ENCODE results near the gene MEGF8. TPM values are rescaled to one million over a fixed set of nuclear protein-coding genes. Genes with fewer than 3 reads are reported as not detected.
A peak's percentile ranks its signal among the peaks of the same experiment; 100 is the strongest.

MEGF8 gene
- total and polyA plus RNA-seq, 12 donors, result 7.2 to 51.9 (median 29.7) TPM

DNA sequence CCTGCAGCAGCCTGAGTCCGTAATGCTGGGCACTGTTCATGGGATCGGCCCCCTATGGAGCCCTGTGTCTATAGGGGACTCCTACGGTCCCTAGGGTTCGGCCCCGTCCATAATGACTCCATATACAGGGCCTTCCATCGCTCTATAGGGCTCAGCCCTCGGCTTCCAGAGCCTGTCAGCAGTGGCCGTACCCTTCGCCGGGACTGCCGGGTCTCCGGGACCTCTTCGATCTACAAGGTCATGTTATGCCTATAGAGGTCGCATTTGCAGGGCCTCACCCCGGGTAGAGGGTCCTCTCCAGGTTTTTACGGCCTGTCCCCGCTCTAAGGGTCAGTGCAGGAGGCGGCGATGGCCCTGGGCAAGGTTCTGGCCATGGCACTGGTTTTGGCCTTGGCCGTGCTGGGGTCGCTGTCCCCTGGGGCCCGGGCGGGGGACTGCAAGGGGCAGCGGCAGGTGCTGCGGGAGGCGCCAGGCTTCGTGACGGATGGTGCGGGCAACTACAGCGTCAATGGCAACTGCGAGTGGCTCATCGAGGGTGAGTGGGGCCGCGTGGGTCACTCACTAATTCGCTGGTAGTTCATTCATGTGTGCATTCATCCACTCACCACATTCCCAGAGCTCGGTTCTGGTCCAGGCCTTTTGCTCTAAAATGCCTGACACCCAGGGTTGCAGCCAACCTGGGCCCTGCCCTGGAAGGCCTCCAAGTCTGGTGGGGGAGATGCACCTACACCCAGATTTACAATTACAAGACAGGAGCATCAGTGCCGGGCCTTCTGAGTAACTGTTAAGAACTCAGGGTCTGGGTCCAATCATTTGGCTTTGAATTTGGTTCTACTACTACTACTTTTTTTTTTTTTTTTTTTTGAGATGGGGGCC is 699 bp downstream of the MEGF8 start:
- WGBS, 4 donors, result 4 to 14% (median 6%) methylated on average over 4 to 37 of the region's 37 CpGs
- H3K36me3 ChIP-seq (replicated peaks in 1 of 2), result no peaks in the 10 kb centered on the region
- DNase-seq, result peak in 6 of 7 donors; percentile 31 to 63 (median 38)
- peaks cover 14 to 22% of the 10 kb centered on the region in 2 donors for H3K4me1 ChIP-seq (replicated peaks in 1 of 2)
- TF ChIP-seq, protein P1, sequence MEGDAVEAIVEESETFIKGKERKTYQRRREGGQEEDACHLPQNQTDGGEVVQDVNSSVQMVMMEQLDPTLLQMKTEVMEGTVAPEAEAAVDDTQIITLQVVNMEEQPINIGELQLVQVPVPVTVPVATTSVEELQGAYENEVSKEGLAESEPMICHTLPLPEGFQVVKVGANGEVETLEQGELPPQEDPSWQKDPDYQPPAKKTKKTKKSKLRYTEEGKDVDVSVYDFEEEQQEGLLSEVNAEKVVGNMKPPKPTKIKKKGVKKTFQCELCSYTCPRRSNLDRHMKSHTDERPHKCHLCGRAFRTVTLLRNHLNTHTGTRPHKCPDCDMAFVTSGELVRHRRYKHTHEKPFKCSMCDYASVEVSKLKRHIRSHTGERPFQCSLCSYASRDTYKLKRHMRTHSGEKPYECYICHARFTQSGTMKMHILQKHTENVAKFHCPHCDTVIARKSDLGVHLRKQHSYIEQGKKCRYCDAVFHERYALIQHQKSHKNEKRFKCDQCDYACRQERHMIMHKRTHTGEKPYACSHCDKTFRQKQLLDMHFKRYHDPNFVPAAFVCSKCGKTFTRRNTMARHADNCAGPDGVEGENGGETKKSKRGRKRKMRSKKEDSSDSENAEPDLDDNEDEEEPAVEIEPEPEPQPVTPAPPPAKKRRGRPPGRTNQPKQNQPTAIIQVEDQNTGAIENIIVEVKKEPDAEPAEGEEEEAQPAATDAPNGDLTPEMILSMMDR (IDR thresholded peaks at IDR 0.05), result peak in 1 of 6 experiments; percentile 21
- no peak for TF ChIP-seq POLR2A (IDR thresholded peaks at IDR 0.05)
- no peaks in the 10 kb centered on the region for H3K9me3 ChIP-seq (replicated peaks in 1 of 3)
- peaks cover 16% of the 10 kb centered on the region for H3K27me3 ChIP-seq
- H3K27ac ChIP-seq, result peak overlapping the region in 3 of 5 donors; percentile 64 to 78 (median 65)
- H3K4me3 ChIP-seq, result peak overlapping the region; percentile 52 to 91 (median 76)
- intact Hi-C loops (cut with DNase I), result loop anchor here in 1 of 2 donors (10.0 kb wide), 1 partner anchor 191 kb away; the partner anchor contains the start of gene POU2F2

DNA sequence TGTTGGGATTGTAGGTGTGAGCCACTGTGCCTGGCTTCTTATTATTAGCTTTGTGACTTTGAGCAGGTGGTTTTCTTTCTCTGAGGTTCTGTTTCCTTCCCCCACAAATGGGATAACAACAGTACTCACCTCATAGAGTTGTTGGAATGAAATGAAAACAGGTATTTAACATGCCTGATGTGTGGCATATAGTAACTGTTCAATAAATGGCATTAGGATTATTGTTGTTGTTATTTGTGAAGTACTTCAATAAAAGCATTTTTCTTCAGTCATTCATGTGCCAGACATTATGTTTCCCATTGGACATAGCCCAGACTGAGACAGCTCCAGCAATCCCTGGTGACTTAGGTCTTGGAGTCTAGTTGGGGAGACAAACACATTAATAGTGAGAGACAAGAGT is 1.5 kb downstream of the MEGF8 start:
- peak overlapping the region in 1 of 4 donors; percentile 91 for H3K4me3 ChIP-seq
- H3K27me3 ChIP-seq, result peaks cover 16% of the 10 kb centered on the region
- intact Hi-C loops (cut with DNase I), result loop anchor here in 1 of 2 donors (10.0 kb wide), 1 partner anchor 192 kb away; the partner anchor contains the start of gene POU2F2
- no peak overlapping the region for H3K27ac ChIP-seq
- no peaks in the 10 kb centered on the region for H3K9me3 ChIP-seq (replicated peaks in 1 of 3)
- no peaks in the 10 kb centered on the region for H3K36me3 ChIP-seq (replicated peaks in 1 of 2)
- peaks cover 14 to 22% of the 10 kb centered on the region in 2 donors for H3K4me1 ChIP-seq (replicated peaks in 1 of 2)
- DNase-seq, result no peak
- TF ChIP-seq, protein P1 (IDR thresholded peaks at IDR 0.05), result no peak
- no peak for TF ChIP-seq POLR2A (IDR thresholded peaks at IDR 0.05)

DNA sequence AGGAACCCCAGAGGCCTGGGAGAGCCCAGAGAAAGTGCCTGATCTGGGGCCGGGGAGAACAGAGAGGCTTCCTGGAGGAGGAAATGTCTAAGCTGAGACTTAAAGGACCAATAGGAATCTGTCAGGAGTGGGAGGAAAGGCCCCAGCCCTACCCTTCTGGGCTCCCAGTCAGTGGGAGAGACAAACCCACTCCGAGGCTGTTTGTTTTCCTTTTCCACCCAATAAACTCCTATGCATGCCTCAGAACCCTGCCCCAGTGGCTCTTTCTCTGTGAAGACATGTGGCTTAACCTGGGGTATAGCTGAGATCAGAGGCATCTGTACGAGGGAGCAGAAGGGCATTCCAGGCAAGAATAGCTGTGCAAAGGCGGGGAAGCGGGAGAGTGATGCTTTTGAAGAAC is 1.9 kb downstream of the MEGF8 start:
- H3K27ac ChIP-seq, result no peak overlapping the region
- H3K4me1 ChIP-seq (replicated peaks in 1 of 2), result peaks cover 14 to 22% of the 10 kb centered on the region in 2 donors
- intact Hi-C loops (cut with DNase I), result loop anchor here in 1 of 2 donors (10.0 kb wide), 1 partner anchor 193 kb away; the partner anchor contains the start of gene POU2F2
- no peaks in the 10 kb centered on the region for H3K9me3 ChIP-seq (replicated peaks in 1 of 3)
- 82 to 92% (median 90%) methylated on average over 5 of the region's 5 CpGs for WGBS, 4 donors
- H3K4me3 ChIP-seq, result no peak overlapping the region
- TF ChIP-seq POLR2A (IDR thresholded peaks at IDR 0.05), result no peak
- TF ChIP-seq, protein P1 (IDR thresholded peaks at IDR 0.05), result no peak
- peaks cover 16% of the 10 kb centered on the region for H3K27me3 ChIP-seq
- DNase-seq, result no peak
- no peaks in the 10 kb centered on the region for H3K36me3 ChIP-seq (replicated peaks in 1 of 2)

DNA sequence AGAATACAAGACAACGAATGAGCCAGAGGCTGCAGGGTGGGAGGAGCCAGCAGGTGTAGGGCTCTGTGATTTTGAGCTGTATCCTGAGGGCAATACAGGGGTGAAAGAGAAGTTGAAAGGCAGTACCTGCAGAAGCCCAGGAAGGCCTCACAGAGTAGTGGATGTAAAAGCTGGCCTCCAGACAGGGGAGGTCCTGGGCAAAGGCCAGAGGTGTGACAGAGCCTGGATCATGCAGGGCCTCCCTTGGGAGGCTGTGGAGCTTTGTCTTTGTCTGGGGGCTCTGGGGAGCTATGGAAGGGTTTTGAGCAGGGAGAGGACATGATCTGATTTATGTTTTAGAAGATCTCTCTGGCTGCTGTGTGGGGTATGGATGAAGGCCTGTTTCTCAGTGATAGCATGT is 2.7 kb downstream of the MEGF8 start:
- 25 to 79% (median 49%) methylated on average over 1 of the region's 1 CpG for WGBS, 4 donors
- H3K4me1 ChIP-seq (replicated peaks in 1 of 2), result peaks cover 14 to 22% of the 10 kb centered on the region in 2 donors
- intact Hi-C loops (cut with DNase I), result loop anchor here in 1 of 2 donors (10.0 kb wide), 1 partner anchor 193 kb away; the partner anchor contains the start of gene POU2F2
- no peak overlapping the region for H3K27ac ChIP-seq
- no peak for TF ChIP-seq POLR2A (IDR thresholded peaks at IDR 0.05)
- TF ChIP-seq, protein P1 (IDR thresholded peaks at IDR 0.05), result no peak
- H3K4me3 ChIP-seq, result no peak overlapping the region
- H3K36me3 ChIP-seq (replicated peaks in 1 of 2), result no peaks in the 10 kb centered on the region
- no peaks in the 10 kb centered on the region for H3K9me3 ChIP-seq (replicated peaks in 1 of 3)
- H3K27me3 ChIP-seq, result peaks cover 16% of the 10 kb centered on the region
- DNase-seq, result no peak
